Right renal cortex interstitium (tissue), 3 donors: ENCODE measurements around the gene DLGAP1. TPM values are rescaled to one million over a fixed set of nuclear protein-coding genes. Genes with fewer than 3 reads are reported as not detected.

Experiments
- DNase-seq, 3 donors: peaks; one replicate each; pipeline ENCODE4 v3.0.0-alpha.2; 2013; ENCODE audit warnings: low read depth in 3 of 3, low spot score in 2 of 3
- polyA plus RNA-seq, 3 donors: library from polyadenylated mRNA; unstranded; fragments of 120-200 nt; gene quantifications; one replicate each; pipeline ENCODE4 v1.2.1, GENCODE V29; 2013; ENCODE audit not compliant: insufficient read length in 3 of 3

Gene DLGAP1
- polyA plus RNA-seq, 3 donors, result 4.3 to 5.8 (median 4.8) TPM

DNA sequence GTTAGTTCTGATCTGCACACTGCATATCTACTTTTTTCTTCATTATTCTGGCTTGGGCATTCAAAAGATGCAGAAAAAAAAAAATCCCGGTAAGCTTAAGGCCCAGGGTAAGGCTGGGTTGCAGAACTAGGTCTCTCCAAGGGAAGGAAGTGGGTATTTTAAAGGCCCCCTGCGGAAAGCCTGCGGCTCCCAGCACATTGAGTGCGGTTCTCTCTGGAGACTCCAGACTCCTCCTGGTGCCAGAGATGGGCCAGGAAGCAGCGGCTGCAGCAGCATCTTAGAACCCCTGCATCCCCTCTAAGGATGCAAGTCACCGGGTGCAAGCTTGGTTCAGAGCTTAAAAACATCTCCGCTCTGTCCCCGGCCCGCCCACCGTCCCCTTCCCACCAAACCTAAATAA, 955.6 kb downstream of the DLGAP1 start:
- DNase-seq, result no peak

DNA sequence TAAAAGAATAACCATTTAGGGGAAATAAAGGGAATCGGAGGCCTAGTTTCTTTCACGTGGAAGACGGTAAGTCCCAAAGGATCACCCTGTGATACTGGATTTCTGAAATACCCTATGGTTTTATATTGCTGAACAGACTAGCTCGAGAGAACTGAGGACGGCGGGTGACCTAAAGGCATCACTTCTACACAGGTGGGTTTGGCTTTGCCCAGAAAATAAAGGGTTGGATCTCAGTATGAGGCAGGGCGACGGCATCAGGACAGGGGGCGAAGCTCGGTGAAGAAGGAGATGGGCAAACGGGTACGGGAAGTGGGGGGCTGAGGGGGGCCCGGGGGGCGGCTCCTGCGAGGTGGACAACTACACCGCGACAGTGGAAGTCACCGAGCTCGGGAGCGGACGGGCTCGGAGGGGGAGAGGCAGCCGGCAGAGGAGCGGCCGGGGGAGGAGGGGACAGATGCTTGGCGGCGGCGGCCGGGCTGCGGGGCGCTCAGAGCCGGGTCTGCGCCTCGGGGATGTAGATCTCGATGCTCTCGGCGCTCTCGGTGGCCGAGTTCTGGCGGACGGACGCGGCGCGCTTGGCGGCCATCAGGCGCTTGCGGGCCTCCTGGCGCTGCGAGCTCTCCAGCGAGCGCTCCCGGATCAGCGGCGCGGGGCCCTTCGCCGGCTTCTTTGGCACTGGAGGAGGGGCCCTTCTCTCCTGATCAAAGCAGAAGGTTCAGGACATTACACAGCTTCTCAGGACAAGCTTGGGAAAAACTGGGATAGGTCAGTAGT, 956.2 kb downstream of the DLGAP1 start:
- peak in 1 of 3 donors; percentile 16 for DNase-seq

DNA sequence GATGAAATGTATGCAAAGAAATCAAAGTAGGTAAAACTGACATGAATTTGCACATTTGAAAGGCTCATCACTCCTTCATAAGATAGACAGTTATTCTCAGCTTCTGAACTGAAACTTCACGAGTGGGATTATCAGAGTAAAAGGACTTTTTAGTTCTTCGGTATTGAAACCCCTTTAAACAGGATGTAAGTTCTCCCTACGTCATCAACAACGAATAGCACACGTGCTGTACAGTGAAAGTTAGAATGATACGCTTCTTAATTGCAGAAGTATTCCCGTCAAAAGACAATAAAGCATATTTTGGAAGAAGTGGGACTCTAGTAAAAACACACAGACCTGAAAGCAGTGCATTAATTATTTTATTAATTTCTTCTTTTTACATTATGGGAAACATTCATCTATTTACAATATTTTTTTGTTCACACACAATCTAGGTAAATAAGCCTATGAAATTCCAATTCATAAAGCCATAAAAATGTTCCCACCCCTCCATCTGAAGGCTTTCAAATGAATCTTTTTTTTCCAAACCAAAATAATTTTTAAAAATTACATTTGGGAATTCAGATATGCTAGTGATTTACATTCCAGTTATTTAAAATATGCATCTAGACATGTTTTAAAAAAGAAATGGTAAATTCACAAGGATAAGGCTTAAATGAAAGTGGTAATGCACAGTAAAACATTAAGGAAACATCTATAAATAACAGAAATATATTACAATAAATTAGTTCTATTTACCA, 959.2 kb downstream of the DLGAP1 start:
- no peak for DNase-seq

DNA sequence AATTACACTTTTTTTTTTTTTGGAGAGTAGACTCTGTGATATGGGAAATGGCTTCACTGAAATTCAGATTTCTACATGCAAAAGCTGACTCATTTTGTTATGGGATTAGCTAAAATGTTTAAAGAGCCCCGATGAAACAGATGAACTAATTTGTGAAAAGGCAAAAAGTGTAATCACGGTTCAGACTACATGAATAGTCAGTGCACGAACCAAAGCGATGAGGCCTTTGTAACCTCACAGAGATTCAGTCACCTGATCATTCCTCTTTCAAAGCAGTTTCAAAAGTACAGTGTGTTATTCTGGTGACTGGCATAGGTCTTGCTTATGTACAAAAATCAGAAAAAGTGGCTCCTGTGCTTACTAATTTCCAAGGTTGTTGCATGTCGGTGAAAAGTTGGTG, 960.5 kb downstream of the DLGAP1 start:
- DNase-seq, result no peak

DNA sequence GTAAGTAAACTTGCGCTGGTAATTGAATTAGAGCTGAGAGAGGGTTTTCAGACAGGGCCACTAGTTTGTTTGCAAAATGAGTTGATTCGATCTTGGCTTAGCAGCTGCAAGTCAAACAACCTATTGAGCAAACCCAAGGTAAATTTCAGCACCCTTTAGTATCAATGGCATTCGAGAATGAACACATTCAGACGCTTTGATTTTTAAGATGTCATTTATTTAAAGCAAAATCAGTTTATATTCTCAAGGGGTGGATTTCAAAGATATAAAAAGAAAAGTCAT, 960.9 kb downstream of the DLGAP1 start:
- no peak for DNase-seq

DNA sequence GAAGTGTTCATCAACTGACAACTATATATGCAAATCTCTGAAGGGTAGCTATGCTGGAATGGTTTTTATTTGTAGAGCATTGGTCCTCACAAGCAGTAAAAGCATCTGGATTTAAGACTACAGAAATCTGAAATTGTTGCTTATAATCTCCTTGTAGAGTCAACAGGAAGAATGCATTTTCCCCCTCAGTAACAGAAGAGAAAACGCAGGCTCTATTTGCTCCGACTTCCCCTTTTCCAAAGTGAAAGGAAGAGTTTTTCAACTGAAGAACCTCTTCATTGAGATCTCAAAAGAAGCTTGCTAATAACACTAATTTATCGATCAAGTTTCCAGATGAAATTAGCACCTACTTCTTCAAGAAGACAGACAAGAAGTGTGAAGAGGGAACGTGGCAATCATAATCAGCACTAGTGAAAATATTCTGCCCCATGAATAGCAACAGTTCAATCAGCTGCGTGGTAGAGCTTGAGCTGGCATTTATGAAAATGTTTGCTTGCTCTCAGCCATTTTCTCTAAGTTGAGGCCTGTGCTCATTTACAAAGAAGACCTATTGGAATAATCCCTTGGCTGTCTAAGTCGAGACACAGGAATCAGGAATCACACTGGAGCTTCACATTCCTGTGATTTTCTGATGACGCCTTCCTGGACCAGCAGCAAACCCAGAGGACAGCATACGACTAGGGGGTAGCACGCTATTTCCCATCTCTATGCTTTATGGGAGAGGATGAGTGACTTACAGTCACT, 961.4 kb downstream of the DLGAP1 start:
- DNase-seq, result no peak

DNA sequence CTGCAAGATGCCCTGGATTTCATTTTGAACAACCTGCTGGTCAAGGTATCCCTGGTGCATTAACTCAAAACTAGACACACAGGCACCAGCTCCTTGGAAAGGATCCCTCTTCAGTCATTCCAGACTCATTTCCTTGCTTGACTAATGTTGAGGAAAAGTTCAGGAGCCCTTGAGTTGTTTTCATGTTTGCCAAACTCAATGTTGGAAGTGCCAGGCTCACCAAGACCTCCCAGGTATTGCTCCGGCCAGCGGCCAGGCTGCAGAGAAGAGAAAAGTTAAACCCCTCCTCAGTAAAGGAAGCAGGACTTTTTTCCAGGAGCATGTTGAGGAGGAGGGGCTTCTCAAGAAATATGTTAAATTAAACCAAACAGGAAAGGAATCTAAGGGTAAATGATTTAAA, 962.4 kb downstream of the DLGAP1 start:
- DNase-seq, result no peak

DNA sequence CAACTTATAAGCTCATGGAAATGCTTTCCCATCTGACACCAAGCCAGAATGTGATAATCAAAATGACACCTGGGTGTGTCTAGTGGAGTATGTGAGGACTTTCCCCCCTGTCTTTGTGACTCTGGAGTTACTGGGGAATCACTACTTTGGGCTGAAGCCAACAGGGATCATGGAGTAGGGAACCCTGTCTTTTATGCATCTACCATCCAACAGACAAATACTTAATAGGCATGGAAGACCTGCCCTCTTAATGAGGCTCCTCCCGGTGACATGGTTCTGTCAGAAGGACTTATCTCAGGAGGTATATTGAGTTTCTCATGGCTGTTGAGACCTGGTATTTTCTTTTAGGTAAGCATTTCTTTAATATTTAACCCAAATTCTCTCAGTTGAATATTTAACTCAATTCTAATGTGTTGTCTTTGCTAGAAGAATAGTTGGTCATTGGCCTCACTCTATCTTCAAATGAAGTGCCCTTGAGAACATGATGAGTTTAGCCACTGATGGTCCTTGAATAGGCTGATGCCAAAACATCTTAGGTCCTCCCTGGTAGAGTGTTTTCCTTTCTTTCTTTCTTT, 963.0 kb downstream of the DLGAP1 start:
- DNase-seq, result no peak

DNA sequence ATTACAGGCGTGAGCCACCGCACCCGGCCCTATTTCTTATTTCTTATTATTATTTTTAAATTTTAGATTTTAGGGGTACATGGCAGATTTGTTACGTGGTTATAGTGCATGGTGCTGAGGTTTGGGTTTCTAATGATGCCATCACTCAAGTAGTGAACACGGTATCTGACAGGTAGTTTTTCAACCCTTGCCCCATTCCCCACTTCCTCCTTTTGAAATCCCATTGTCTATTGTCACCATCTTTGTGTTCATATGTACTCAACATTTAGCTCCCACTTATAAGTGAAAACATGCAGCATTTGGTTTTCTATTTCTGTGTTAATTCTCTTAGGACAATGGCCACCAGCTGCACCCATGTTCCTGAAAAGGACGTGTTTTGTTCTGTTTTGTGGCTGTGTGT, 965.6 kb downstream of the DLGAP1 start:
- no peak for DNase-seq

DNA sequence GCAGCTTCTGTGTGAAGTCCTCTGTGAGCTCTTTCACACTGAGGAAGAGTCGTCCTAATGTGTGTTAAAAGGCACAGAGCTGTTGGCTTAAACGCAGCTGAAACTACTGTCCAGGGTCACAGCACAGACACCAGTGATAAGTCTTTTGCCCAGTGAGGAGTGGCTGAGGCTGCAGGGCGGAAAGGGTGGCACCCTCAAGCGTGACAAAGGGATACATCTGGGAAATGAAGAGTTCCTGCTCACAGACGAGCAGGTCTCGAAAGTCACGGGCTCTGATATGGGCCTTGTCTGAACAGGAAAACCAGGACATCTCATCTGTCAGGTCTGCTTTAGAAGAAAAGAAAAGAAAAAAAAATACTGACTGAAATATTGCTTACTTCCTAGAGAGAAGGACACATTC, 968.6 kb downstream of the DLGAP1 start:
- DNase-seq, result no peak

DNA sequence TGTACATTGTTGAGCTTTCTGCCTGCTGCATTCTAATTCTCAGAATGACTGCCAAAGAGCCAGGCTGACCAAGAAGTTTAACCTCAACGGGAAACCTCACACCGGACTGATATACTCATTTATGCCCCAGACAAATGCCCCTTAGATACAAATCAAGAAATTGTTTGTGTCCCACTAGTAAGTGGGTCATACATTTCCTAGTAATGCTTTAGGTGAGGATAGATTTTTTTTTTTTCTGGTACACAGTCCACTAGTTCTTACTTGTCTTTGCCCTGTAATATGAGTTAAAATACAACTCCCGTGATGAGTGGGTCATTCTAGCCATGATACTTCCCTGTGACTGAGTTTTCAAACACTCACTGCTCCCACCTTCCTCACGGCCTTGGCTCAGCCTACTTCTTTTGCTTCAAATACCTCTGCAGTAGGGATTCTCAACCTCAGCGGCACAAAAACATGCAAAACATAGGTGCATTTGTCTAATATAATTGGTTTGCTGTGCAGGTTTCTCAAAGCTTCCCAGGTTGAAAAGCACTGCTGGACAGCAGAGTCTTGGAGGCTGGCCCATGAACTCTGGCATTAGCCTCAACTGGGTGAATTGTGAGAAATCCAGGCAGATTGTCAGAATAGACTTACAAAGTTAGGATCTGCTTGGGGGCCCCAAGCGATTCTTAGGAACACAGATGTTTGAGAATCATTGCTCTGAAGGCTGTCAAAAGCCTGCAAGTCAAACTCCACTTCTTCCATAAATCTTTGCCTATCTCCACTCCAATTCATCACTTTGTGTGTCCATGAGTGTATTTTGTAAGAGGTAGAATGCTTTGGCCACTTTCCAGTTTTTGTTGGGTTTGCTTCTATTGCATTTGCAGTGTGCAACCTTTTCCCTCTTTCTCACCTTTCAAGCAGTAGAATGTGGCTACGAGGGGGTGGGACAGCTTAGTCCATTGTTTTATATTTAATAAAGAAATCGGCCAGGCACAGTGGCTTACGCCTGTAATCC, 969.7 kb downstream of the DLGAP1 start:
- no peak for DNase-seq

DNA sequence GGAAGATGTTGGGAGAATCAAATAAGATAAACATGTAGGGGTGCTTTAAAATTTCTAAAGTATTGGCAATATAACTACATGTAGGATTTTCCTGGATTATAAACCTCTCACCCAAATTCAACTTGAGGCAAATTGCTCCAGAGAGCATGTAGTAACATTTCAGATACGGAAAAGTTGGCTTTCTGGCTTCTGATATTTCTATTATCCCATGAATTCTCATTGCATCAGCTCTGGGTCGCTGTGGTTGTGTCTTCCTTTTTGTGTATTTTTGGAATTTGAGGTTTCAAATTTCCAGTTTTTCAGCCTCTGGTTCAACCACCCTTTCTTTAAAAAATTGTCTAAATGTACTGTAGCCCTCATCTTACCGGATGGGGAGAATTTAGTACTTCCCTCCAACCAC, 972.8 kb downstream of the DLGAP1 start:
- DNase-seq, result no peak

DNA sequence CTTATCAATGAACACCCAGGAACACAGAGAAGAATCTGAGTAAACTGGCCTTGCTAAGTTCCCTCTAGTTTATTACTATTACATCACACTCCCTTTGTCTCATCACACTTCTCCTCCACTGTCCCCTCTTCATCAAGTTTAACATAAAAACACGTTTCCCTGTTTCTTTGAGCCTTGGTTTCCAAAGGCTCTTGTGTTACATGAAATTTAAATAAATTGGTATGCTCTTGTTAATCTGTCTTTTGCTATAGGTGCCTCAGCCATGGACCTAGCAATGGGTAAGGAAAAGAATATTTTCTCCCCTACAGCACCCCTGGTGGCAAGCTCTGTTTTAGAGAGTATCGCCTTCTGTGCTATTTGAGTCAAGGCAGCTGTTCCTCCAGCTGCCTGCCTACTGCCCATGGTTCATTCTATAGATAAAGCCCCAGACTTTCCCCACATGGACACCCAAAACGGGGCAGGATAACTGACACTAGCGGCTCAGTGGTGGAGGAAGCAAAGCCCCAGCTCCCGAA, 973.4 kb downstream of the DLGAP1 start:
- DNase-seq, result peak in 1 of 3 donors; percentile 38

DNA sequence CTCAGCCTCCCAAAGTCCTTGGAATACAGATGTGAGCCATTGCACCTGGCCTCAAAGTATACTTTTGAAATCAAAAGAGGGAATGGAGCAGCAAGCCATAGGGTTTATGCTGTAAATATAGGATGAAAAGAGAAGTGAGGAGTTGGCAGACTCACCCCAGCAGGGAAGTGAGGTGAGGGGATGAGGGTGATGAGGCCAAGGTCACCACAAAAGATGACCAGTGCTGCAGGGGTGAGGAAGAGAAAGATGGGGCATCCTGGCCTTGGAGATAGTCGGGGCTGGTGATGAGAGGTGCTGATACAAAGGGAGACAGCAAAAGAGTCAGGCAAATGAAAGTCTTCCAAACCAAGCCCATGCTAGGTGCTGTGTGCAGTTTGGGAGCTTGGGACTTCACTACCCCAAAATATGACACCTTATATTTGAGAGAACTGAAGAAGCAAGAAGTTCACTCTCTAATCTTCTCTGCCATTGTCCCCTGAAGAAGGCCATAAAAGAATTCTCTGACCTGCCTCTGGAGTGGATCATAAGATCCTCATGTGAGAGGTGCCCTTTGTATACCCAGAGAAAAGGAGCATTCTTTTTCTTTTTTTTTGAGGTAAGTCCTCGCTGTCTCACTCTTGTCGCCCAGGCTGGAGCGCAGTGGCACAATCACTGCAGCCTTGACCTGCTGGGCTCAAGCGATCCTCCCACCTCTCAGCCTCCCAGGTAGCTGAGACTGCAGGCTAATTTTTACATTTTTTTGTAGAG, 974.1 kb downstream of the DLGAP1 start:
- DNase-seq, result no peak

DNA sequence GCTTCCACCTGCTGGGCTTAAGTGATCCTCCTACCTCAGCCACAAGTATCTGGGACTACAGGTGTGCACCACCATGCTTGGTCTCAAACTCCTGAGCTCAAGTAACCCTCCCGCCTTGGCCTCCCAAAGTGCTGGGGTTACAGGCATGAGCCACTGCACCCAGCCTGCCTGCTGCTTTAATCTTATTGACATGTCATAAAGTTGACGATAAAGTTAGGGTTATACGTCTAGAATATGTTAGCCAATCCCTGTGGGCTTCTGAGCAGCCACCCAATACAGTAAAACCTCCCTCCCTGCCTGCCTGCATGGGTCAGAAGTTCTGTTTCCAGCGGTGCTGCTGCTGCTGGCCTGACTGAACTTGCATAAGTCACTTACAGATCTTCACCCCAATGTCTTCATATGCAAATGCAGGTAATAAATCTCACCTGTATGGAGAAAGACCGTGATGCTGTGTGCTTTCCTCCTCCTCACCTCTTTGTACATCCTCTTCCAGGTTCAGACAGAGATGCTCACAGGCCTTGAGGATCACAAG, 975.1 kb downstream of the DLGAP1 start:
- no peak for DNase-seq

DNA sequence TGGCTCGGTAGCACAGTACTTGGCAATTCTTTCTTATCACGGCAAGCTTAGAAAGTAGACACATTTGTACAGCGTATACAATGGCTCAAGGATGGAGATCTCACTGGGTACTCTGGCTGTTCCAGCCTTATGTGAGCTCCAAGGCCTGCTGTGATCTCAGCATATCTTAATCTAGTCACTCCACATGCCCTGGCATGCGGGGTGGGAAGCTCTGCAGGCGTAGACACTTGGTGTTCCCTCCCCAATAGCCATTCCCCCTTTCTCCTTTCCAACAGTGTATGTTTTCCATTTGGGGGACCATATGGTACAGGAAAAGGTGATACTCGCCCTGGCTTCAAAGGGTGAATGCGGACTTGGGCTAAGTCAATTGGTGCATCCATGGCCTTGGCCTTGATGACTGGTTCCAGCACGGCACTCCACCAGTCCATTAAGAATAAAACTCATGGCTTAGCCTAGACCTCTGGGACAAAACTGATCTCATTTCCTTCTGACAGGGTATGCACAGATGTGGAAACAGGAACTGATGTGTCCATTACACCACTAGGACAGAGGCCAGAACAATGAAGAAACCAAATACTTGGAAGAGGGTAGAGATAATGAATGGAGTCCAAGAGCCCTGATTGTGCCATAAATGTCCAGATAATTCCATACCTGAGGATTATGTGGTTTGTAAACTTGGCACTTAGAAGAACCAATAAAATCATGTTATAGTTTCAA, 976.7 kb downstream of the DLGAP1 start:
- no peak for DNase-seq

DNA sequence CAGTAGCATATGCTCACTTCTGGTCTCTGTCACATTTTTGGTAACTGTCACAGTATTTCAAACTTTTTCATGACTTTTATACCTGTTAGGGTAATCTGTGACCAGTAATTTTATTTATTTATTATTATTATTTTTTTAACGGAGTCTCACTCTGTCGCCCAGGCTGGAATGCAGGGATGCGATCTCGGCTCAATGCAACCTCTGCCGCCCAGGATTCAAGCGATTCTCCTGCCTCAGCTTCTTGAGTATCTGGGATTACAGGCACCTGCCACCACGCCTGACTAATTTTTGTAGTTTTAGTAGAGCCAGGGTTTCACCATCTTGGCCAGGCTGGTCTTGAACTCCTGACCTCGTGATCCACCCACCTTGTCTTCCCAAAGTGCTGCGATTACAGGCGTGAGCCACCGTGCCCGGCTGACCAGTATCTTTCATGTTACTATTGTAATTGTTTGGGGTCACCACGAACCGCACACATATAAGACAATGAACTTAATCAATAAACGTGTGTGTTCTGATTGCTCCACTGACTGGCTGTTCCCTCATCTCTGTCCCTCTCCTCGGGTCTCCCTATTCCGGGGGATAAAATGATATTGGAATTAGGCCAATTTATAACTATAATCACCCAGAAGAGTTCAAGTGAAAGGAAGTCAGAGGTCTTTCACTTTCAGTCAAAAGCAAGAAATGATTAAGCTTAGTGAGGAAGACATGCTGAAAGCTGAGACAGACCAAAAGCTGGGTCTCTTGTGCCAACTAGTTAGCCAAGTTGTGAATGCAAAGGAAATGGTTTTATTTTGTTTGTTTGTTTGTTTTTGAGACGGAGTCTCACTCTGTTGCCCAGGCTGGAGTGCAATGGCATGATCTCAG, 982.2 kb downstream of the DLGAP1 start:
- DNase-seq, result no peak
